Measurements from ENCODE around the gene PFKFB2. TPM values are rescaled to one million over a fixed set of nuclear protein-coding genes. Genes with fewer than 3 reads are reported as not detected.

PFKFB2 gene
- polyA plus RNA-seq, 3 donors: 2.1 to 6.9 (median 2.3) TPM

- Histone ChIP-seq H3K4me3 (replicated peaks in 1 of 3; ENCODE audit: low read depth in 2 of 3, low read length in 3 of 3) (no peak overlapping the region), H3K36me3 (replicated peaks in 1 of 2; ENCODE audit: control insufficient read depth in 1 of 2, insufficient read depth in 2 of 2, low read length in 2 of 2) (peaks cover 18 to 57% of the 10 kb centered on the region in 2 donors), H3K9me3 (replicated peaks in 1 of 2; ENCODE audit: control insufficient read depth in 1 of 2, insufficient read depth in 1 of 2, low read length in 2 of 2) (no peaks in the 10 kb centered on the region), H3K27ac (ENCODE audit: low read depth in 1 of 2, low read length in 2 of 2) (no peak overlapping the region), H2AFZ (ENCODE audit: insufficient read depth, low read depth, low read length, poor library complexity, severe bottlenecking) (no peak overlapping the region), H3K4me2 (replicated peaks; ENCODE audit: extremely low read depth, low read length, poor library complexity, severe bottlenecking) (no peak overlapping the region), H3K4me1 (ENCODE audit: control insufficient read depth in 1 of 2, insufficient read depth in 2 of 2, low read length in 2 of 2) (peaks cover 13 to 40% of the 10 kb centered on the region in 2 donors), H3K79me2 (ENCODE audit: insufficient read depth, low read length) (peaks cover 59% of the 10 kb centered on the region), H3K27me3 (ENCODE audit: control insufficient read depth in 2 of 2, insufficient read depth in 2 of 2, low read length in 2 of 2) (no peaks in the 10 kb centered on the region), H4K20me1 (ENCODE audit: insufficient read depth, low read length) (peaks cover 60% of the 10 kb centered on the region), H3K9ac (ENCODE audit: insufficient read depth, low read length, poor library complexity, severe bottlenecking) (no peak overlapping the region)
- intact Hi-C loops (cut with micrococcal nuclease): no loop called here
- WGBS (ENCODE audit: insufficient coverage): 93% methylated on average over 3 of the region's 6 CpGs
- H3K27me3 Mint-ChIP-seq (ENCODE audit: low read depth in 3 of 3): peaks cover 0 to 3% (median 0%) of the 10 kb centered on the region in 3 donors
- no peak for TF ChIP-seq CTCF (IDR thresholded peaks at IDR 0.05)
- no peak overlapping the region for H3K4me3 Mint-ChIP-seq
- H3K36me3 Mint-ChIP-seq: peaks cover 34 to 42% of the 10 kb centered on the region in 2 donors
- peaks cover 0 to 3% (median 0%) of the 10 kb centered on the region in 7 donors for H3K9me3 Mint-ChIP-seq
- no peak overlapping the region for H3K27ac Mint-ChIP-seq
- peaks cover 50% of the 10 kb centered on the region for H3K4me1 Mint-ChIP-seq
- no peak for DNase-seq
Measured at GRCh38 chr1:207048041-207048440, 5.0 kb upstream of the PFKFB2 start.

GRCh38 chr1:207049054-207049453 lies 4.0 kb upstream of the PFKFB2 start:
- intact Hi-C loops (cut with micrococcal nuclease): no loop called here
- H3K79me2 ChIP-seq (ENCODE audit: insufficient read depth, low read length): peaks cover 59% of the 10 kb centered on the region
- H3K4me1 ChIP-seq (ENCODE audit: control insufficient read depth in 1 of 2, insufficient read depth in 2 of 2, low read length in 2 of 2): peaks cover 23 to 50% of the 10 kb centered on the region in 2 donors
- no peak for TF ChIP-seq CTCF (IDR thresholded peaks at IDR 0.05)
- no peaks in the 10 kb centered on the region for H3K27me3 ChIP-seq (ENCODE audit: control insufficient read depth in 2 of 2, insufficient read depth in 2 of 2, low read length in 2 of 2)
- peaks cover 30 to 36% of the 10 kb centered on the region in 2 donors for H3K36me3 Mint-ChIP-seq
- H3K4me3 ChIP-seq (replicated peaks in 1 of 3; ENCODE audit: low read depth in 2 of 3, low read length in 3 of 3): no peak overlapping the region
- H3K27ac ChIP-seq (ENCODE audit: low read depth in 1 of 2, low read length in 2 of 2): no peak overlapping the region
- no peak overlapping the region for H3K27ac Mint-ChIP-seq
- WGBS (ENCODE audit: insufficient coverage): 96% methylated on average over 2 of the region's 4 CpGs
- H3K9me3 Mint-ChIP-seq: peaks cover 0 to 7% (median 0%) of the 10 kb centered on the region in 7 donors
- H2AFZ ChIP-seq (ENCODE audit: insufficient read depth, low read depth, low read length, poor library complexity, severe bottlenecking): no peak overlapping the region
- H3K9ac ChIP-seq (ENCODE audit: insufficient read depth, low read length, poor library complexity, severe bottlenecking): no peak overlapping the region
- peaks cover 50% of the 10 kb centered on the region for H4K20me1 ChIP-seq (ENCODE audit: insufficient read depth, low read length)
- H3K27me3 Mint-ChIP-seq (ENCODE audit: low read depth in 3 of 3): peaks cover 0 to 6% (median 0%) of the 10 kb centered on the region in 3 donors
- no peak overlapping the region for H3K4me3 Mint-ChIP-seq
- no peak overlapping the region for H3K4me2 ChIP-seq (replicated peaks; ENCODE audit: extremely low read depth, low read length, poor library complexity, severe bottlenecking)
- DNase-seq: no peak
- peaks cover 18 to 49% of the 10 kb centered on the region in 2 donors for H3K36me3 ChIP-seq (replicated peaks in 1 of 2; ENCODE audit: control insufficient read depth in 1 of 2, insufficient read depth in 2 of 2, low read length in 2 of 2)
- no peaks in the 10 kb centered on the region for H3K9me3 ChIP-seq (replicated peaks in 1 of 2; ENCODE audit: control insufficient read depth in 1 of 2, insufficient read depth in 1 of 2, low read length in 2 of 2)
- peaks cover 60% of the 10 kb centered on the region for H3K4me1 Mint-ChIP-seq
